Medulla oblongata (tissue), 1 donor: Measurements from ENCODE around the gene ADGRA1.
"Not testable (repeated sequence)": the region's sequence is repeated elsewhere in the genome, so short reads cannot be mapped to it uniquely, and the experiment has no call there.

Experiments
- DNase-seq: peaks from one replicate; pipeline ENCODE4 v3.0.0-alpha.2; 2015; ENCODE audit errors: extremely low spot score

The ADGRA1 gene

GRCh38 chr10:133096616-133097269, 9.0 kb downstream of the ADGRA1 start:
- DNase-seq: no peak

- DNase-seq: no peak
Measured at GRCh38 chr10:133097418-133097817, 9.7 kb downstream of the ADGRA1 start.

- no peak for DNase-seq
Measured at GRCh38 chr10:133097961-133098360, 10.2 kb downstream of the ADGRA1 start.

GRCh38 chr10:133098426-133099124, 10.9 kb downstream of the ADGRA1 start:
- DNase-seq: no peak

- no peak for DNase-seq
Measured at GRCh38 chr10:133099571-133099970, 11.8 kb downstream of the ADGRA1 start.

- DNase-seq: no peak
Measured at GRCh38 chr10:133100186-133100585, 12.5 kb downstream of the ADGRA1 start.

GRCh38 chr10:133100706-133101415, 13.1 kb downstream of the ADGRA1 start:
- no peak for DNase-seq

GRCh38 chr10:133101416-133101810, 13.7 kb downstream of the ADGRA1 start:
- DNase-seq: no peak

GRCh38 chr10:133102415-133103095, 14.8 kb downstream of the ADGRA1 start:
- DNase-seq: no peak

GRCh38 chr10:133103311-133103910, 15.7 kb downstream of the ADGRA1 start:
- DNase-seq: no peak

- DNase-seq: no peak
Measured at GRCh38 chr10:133104068-133104962, 16.6 kb downstream of the ADGRA1 start.

GRCh38 chr10:133104963-133105640, 17.4 kb downstream of the ADGRA1 start:
- DNase-seq: no peak

- no peak for DNase-seq
Measured at GRCh38 chr10:133105686-133106390, 18.1 kb downstream of the ADGRA1 start.

- DNase-seq: no peak
Measured at GRCh38 chr10:133106516-133106915, 18.8 kb downstream of the ADGRA1 start.

GRCh38 chr10:133107442-133107841, 19.7 kb downstream of the ADGRA1 start:
- DNase-seq: no peak

GRCh38 chr10:133109711-133110110, 22.0 kb downstream of the ADGRA1 start:
- no peak for DNase-seq

- DNase-seq: no peak
Measured at GRCh38 chr10:133110133-133110532, 22.4 kb downstream of the ADGRA1 start.

GRCh38 chr10:133110609-133111275, 23.0 kb downstream of the ADGRA1 start:
- DNase-seq: no peak

GRCh38 chr10:133111640-133112039, 23.9 kb downstream of the ADGRA1 start:
- not testable (repeated sequence) for DNase-seq
